GM12878 (cell line): ENCODE results near the gene MEDAG.

Source experiments
- MLLT1 ChIP-seq: fragments of 450-650 bp; IDR thresholded peaks from 2 replicates; pipeline ENCODE4 v1.6.1; 2016; ENCODE audit warnings: mild to moderate bottlenecking
- POLR2A ChIP-seq: IDR thresholded peaks from 2 replicates; pipeline ENCODE4 v1.6.1; 2011; ENCODE audit warnings: low read depth, mild to moderate bottlenecking, low read length
- SREBF1 ChIP-seq: IDR thresholded peaks from 2 replicates; pipeline ENCODE4 v1.6.1; 2012; ENCODE audit warnings: mild to moderate bottlenecking, low read length
- TF ChIP-seq, protein P1 (sequence below): fragments of 450-650 bp; IDR thresholded peaks from 2 replicates; pipeline ENCODE4 v1.6.1; 2017; ENCODE audit warnings: antibody characterized with exemption, mild to moderate bottlenecking, moderate library complexity

DNA sequence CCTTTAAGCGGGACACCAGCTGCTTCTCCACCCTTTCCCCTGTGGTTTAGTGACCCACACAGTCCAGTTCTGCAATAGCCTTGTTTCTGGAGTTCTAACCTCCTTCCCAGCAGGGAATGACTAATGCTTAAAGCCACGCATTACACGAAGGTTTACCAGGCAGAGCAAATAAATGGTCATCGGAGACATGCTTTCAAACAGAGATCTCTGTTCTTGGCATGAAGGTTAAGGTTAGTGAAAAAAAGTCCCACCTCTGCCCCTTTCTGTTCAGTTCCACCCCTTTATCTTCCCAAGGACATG is 25.3 kb upstream of the MEDAG start:
- TF ChIP-seq MLLT1 (no peak), SREBF1 (no peak), POLR2A (no peak)
- TF ChIP-seq, protein P1, sequence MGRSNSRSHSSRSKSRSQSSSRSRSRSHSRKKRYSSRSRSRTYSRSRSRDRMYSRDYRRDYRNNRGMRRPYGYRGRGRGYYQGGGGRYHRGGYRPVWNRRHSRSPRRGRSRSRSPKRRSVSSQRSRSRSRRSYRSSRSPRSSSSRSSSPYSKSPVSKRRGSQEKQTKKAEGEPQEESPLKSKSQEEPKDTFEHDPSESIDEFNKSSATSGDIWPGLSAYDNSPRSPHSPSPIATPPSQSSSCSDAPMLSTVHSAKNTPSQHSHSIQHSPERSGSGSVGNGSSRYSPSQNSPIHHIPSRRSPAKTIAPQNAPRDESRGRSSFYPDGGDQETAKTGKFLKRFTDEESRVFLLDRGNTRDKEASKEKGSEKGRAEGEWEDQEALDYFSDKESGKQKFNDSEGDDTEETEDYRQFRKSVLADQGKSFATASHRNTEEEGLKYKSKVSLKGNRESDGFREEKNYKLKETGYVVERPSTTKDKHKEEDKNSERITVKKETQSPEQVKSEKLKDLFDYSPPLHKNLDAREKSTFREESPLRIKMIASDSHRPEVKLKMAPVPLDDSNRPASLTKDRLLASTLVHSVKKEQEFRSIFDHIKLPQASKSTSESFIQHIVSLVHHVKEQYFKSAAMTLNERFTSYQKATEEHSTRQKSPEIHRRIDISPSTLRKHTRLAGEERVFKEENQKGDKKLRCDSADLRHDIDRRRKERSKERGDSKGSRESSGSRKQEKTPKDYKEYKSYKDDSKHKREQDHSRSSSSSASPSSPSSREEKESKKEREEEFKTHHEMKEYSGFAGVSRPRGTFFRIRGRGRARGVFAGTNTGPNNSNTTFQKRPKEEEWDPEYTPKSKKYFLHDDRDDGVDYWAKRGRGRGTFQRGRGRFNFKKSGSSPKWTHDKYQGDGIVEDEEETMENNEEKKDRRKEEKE, result no peak
